BLaER1 (cell line): ENCODE results near the gene WDR18.
"Not testable (repeated sequence)": the region's sequence is repeated elsewhere in the genome, so short reads cannot be mapped to it uniquely, and the experiment has no call there.

Experiments used
- H3K27ac ChIP-seq: shearing (Covaris generic); formaldehyde crosslinking; 2 replicates; pipeline ENCODE4 v1.8.1; 2022
- H3K27me3 ChIP-seq: shearing (Covaris generic); formaldehyde crosslinking; 2 replicates; pipeline ENCODE4 v1.8.1; 2022
- H3K36me3 ChIP-seq: shearing (Covaris generic); formaldehyde crosslinking; 2 replicates; pipeline ENCODE4 v1.8.1; 2022
- H3K4me1 ChIP-seq: shearing (Covaris generic); formaldehyde crosslinking; 2 replicates; pipeline ENCODE4 v1.8.1; 2022
- H3K4me2 ChIP-seq: shearing (Covaris generic); formaldehyde crosslinking; 2 replicates; pipeline ENCODE4 v1.8.1; 2022
- H3K4me3 ChIP-seq: shearing (Covaris generic); formaldehyde crosslinking; 2 replicates; pipeline ENCODE4 v1.8.1; 2022
- H3K9ac ChIP-seq: shearing (Covaris generic); formaldehyde crosslinking; 2 replicates; pipeline ENCODE4 v1.8.1; 2022
- H3K9me3 ChIP-seq: shearing (Covaris generic); formaldehyde crosslinking; 2 replicates; pipeline ENCODE4 v1.8.1; 2022
- H4K20me1 ChIP-seq: shearing (Covaris generic); formaldehyde crosslinking; 2 replicates; pipeline ENCODE4 v1.8.1; 2022
- Cebpa-rat ChIP-seq: shearing (Covaris generic); IDR thresholded peaks from 2 replicates; pipeline ENCODE4 v1.8.1; 2022

WDR18 gene

GRCh38 chr19:1017906-1018305, 33.8 kb downstream of the WDR18 start:
- Histone ChIP-seq H3K27me3 (no peaks in the 10 kb centered on the region), H3K4me3 (no peak overlapping the region), H4K20me1 (peaks cover 80% of the 10 kb centered on the region), H3K4me2 (peak overlapping the region; percentile 99), H3K27ac (peak overlapping the region; percentile 51), H3K9me3 (no peaks in the 10 kb centered on the region), H3K36me3 (peaks cover 60% of the 10 kb centered on the region), H3K4me1 (peaks cover 51% of the 10 kb centered on the region), H3K9ac (peak overlapping the region; percentile 99; the same call in 1 of the 2 replicates)
- TF ChIP-seq Cebpa-rat = no peak

DNA sequence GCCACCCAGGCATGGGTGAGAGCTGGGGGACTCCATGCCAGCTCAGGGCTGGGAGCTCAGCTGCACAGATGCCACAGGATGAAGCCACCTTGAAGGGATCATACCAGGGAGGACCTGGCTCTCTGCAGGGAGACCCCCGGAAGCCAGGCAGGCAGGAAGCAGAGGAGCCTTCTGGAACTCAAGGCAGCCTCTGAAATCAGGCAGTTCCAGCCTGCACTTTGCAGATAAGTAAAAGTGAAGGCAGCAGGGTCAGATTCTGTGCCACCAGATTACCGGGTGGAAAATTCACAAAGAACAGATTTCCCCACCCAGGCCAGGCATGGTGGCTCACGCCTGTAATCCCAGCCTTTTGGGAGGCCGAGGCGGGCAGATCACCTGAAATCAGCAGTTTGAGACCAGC, 34.2 kb downstream of the WDR18 start:
- peaks cover 75% of the 10 kb centered on the region for H4K20me1 ChIP-seq
- H3K9ac ChIP-seq = peak overlapping the region; percentile 99
- H3K36me3 ChIP-seq = peaks cover 55% of the 10 kb centered on the region
- H3K9me3 ChIP-seq = no peaks in the 10 kb centered on the region
- H3K27ac ChIP-seq = peak overlapping the region; percentile 51
- no peaks in the 10 kb centered on the region for H3K27me3 ChIP-seq
- no peak for TF ChIP-seq Cebpa-rat
- no peak overlapping the region for H3K4me3 ChIP-seq
- H3K4me2 ChIP-seq = peak overlapping the region; percentile 99
- peaks cover 55% of the 10 kb centered on the region for H3K4me1 ChIP-seq

GRCh38 chr19:1018932-1019615, 34.9 kb downstream of the WDR18 start:
- Histone ChIP-seq H3K27ac (peak overlapping the region; percentile 98), H3K36me3 (peaks cover 49% of the 10 kb centered on the region), H3K4me1 (peaks cover 55% of the 10 kb centered on the region), H4K20me1 (peaks cover 68% of the 10 kb centered on the region), H3K27me3 (no peaks in the 10 kb centered on the region), H3K4me2 (peak overlapping the region; percentile 99), H3K4me3 (peak overlapping the region; percentile 99), H3K9me3 (no peaks in the 10 kb centered on the region), H3K9ac (peak overlapping the region; percentile 99)
- TF ChIP-seq Cebpa-rat = no peak

GRCh38 chr19:1019616-1019961, 35.4 kb downstream of the WDR18 start:
- Histone ChIP-seq H3K9ac (peak overlapping the region; percentile 99), H3K27me3 (no peaks in the 10 kb centered on the region), H3K4me2 (peak overlapping the region; percentile 99), H3K27ac (peak overlapping the region; percentile 98), H3K4me1 (peaks cover 55% of the 10 kb centered on the region), H3K36me3 (peaks cover 43% of the 10 kb centered on the region), H3K9me3 (no peaks in the 10 kb centered on the region), H3K4me3 (peak overlapping the region; percentile 99), H4K20me1 (peaks cover 63% of the 10 kb centered on the region)
- no peak for TF ChIP-seq Cebpa-rat

GRCh38 chr19:1019980-1020867, 36.1 kb downstream of the WDR18 start:
- peak overlapping the region; percentile 99 for H3K4me3 ChIP-seq
- no peak for TF ChIP-seq Cebpa-rat
- peak overlapping the region; percentile 99 for H3K9ac ChIP-seq
- H3K4me2 ChIP-seq = peak overlapping the region; percentile 99
- no peaks in the 10 kb centered on the region for H3K27me3 ChIP-seq
- H3K9me3 ChIP-seq = no peaks in the 10 kb centered on the region
- peaks cover 55% of the 10 kb centered on the region for H3K4me1 ChIP-seq
- H3K27ac ChIP-seq = peak overlapping the region; percentile 98
- H4K20me1 ChIP-seq = peaks cover 56% of the 10 kb centered on the region
- peaks cover 37% of the 10 kb centered on the region for H3K36me3 ChIP-seq

GRCh38 chr19:1020868-1021425, 36.8 kb downstream of the WDR18 start, which contains the start of gene TMEM259:
TMEM259 (minus strand) TSS chr19:1021123; CDS start chr19:1020996, 127 bp downstream.
- Histone ChIP-seq H4K20me1 (peaks cover 49% of the 10 kb centered on the region), H3K9ac (peak within 1 kb of the TSS; percentile 99), H3K4me1 (peaks cover 58% of the 10 kb centered on the region), H3K9me3 (no peaks in the 10 kb centered on the region), H3K27ac (peak within 1 kb of the TSS; percentile 98), H3K4me2 (peak within 1 kb of the TSS; percentile 99), H3K4me3 (peak within 1 kb of the TSS; percentile 99), H3K27me3 (peaks cover 2% of the 10 kb centered on the region), H3K36me3 (peaks cover 31% of the 10 kb centered on the region)
- TF ChIP-seq Cebpa-rat = no peak

DNA sequence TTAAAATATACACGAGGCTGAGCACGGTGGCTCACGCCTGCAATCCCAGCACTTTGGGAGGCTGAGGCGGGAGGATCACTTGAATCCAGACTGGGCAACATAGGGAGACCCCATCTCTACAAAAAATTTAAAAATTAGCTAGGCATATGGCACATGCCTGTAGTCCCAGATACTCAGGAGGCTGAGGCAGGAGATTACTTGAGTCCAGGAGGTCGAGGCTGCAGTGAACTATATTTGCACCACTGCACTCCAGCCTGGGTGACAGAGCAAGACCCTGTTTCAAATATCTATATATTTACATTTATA, 39.7 kb downstream of the WDR18 start:
- not testable (repeated sequence) for H3K9ac ChIP-seq, H3K27ac ChIP-seq, H3K9me3 ChIP-seq, H3K4me3 ChIP-seq, H3K4me2 ChIP-seq, H3K36me3 ChIP-seq
- Histone ChIP-seq H3K27me3 (peaks cover 31% of the 10 kb centered on the region), H4K20me1 (peaks cover 32% of the 10 kb centered on the region), H3K4me1 (peaks cover 58% of the 10 kb centered on the region)

DNA sequence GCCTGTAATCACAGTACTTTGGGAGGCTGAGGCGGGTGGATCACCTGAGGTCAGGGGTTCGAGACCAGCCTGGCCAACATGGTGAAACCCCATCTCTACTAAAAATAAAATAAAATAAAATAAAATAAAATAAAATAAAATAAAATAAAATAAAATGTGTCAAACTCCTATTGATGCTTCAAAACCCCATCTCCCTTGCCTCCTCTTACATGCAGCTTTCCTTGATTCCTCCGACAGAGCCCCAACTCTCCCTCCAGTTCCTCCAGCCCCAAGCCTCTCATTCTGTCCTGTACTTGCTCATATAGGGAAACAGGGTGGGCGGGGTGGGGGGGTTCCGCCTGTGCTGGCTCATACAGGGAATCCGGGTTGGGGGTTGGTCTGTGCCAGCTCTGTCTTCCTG, 40.9 kb downstream of the WDR18 start:
- not testable (repeated sequence) for H3K9me3 ChIP-seq, H3K9ac ChIP-seq, H3K4me2 ChIP-seq, H3K27ac ChIP-seq, H3K36me3 ChIP-seq, H3K4me3 ChIP-seq
- Histone ChIP-seq H3K27me3 (peaks cover 43% of the 10 kb centered on the region), H3K4me1 (peaks cover 48% of the 10 kb centered on the region), H4K20me1 (peaks cover 19% of the 10 kb centered on the region)

DNA sequence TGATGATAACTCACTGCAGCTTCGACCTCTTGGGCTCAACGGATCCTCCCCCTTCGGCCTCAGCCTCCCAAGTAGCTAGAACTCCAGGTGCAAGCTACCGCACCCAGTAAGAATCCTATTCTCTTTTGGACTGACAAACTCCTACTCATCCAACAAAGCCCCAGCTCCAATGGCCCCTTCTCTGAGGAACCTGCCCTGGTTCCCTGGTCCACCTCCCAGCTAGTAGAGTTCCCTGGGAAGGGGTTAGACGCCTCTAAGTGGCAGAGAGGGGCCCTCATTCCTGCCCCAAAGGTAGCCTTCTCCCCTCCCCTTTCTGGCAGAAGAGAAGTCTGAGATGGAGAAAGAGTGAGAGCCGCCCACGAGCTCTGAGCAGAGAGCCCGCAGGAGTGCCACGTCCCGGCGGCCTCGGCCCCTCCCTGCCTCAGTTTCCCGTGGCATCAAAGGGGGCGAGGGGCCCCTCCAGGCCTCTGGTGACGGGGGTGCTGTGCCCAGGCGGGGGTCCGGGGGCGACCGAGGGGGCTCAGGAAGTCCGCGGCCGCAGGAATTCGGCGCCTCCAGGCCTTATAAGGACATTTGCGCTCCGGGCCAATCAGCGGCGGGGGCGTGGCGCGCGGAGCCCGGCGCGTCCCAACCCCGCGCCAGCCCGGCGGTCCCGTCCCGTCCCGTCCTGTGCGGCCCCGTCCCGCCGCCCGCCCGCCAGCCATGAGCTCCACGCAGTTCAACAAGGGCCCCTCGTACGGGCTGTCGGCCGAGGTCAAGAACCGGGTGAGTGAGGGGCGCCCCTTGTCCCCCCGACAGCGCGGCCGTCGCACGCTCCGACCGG, 42.0 kb downstream of the WDR18 start, which contains the start of gene CNN2:
Gene CNN2 (plus strand): TSS at position 649 of the 823 bp plus-strand sequence. CDS start 54 bp downstream, at position 703.
- Histone ChIP-seq H3K36me3 (no peaks in the 10 kb centered on the region), H3K9ac (peak within 1 kb of the TSS; percentile 15; the same call in 1 of the 2 replicates), H3K4me3 (peak within 1 kb of the TSS; percentile 73), H4K20me1 (0 out of 2 replicates have a peak, but pooled peaks cover 11% of the 10 kb centered on the region), H3K4me1 (peaks cover 48% of the 10 kb centered on the region), H3K4me2 (peak within 1 kb of the TSS; percentile 99), H3K27me3 (peaks cover 43% of the 10 kb centered on the region), H3K27ac (no peak within 1 kb of the TSS), H3K9me3 (no peaks in the 10 kb centered on the region)
- TF ChIP-seq Cebpa-rat = no peak
